Spleen (tissue), 11 donors: ENCODE measurements around the gene VSNL1. TPM values are rescaled to one million over a fixed set of nuclear protein-coding genes. Genes with fewer than 3 reads are reported as not detected.

Source experiments
- DNase-seq: peaks from one replicate; pipeline ENCODE4 v3.0.0-alpha.2; 2020
- H3K27ac ChIP-seq, 8 donors: fragments of 200-600 bp; sonication (generic) in 7 of 8; 1 replicate in 4 of 8; 2 replicates in 4 of 8; pipeline versions ENCODE4 v1.5.0 to v1.8.0; 2016 to 2021; ENCODE audit warnings: inconsistent platforms in 4 of 8, mild to moderate bottlenecking in 4 of 8, moderate library complexity in 1 of 8
- H3K27me3 ChIP-seq, 7 donors: fragments of 200-600 bp; sonication (generic) in 6 of 7; replicated peaks in 1 of 7; 1 replicate in 4 of 7; 2 replicates in 3 of 7; pipeline versions ENCODE4 v1.5.0 to v1.8.0; 2016 to 2021; ENCODE audit warnings: inconsistent platforms in 3 of 7, mild to moderate bottlenecking in 1 of 7
- H3K36me3 ChIP-seq, 6 donors: fragments of 200-600 bp; sonication (generic) in 5 of 6; 1 replicate in 4 of 6; 2 replicates in 2 of 6; pipeline versions ENCODE4 v1.5.0 to v1.8.0; 2016 to 2021; ENCODE audit warnings: inconsistent platforms in 2 of 6
- H3K4me1 ChIP-seq, 6 donors: fragments of 200-600 bp; sonication (generic) in 5 of 6; 1 replicate in 3 of 6; 2 replicates in 3 of 6; pipeline versions ENCODE4 v1.5.0 to v1.8.0; 2016 to 2021; ENCODE audit warnings: inconsistent platforms in 3 of 6
- H3K4me3 ChIP-seq, 8 donors: fragments of 200-600 bp; sonication (generic) in 7 of 8; 1 replicate in 4 of 8; 2 replicates in 4 of 8; pipeline versions ENCODE4 v1.5.0 to v1.8.0; 2016 to 2021; ENCODE audit warnings: inconsistent platforms in 4 of 8, mild to moderate bottlenecking in 4 of 8, moderate library complexity in 2 of 8
- H3K9me3 ChIP-seq, 8 donors: fragments of 200-600 bp; sonication (generic) in 7 of 8; 1 replicate in 4 of 8; 2 replicates in 4 of 8; pipeline versions ENCODE4 v1.5.0 to v1.8.0; 2016 to 2021; ENCODE audit warnings: inconsistent platforms in 4 of 8
- POLR2A ChIP-seq, 3 donors: fragments of 450-650 bp; IDR thresholded peaks; one replicate each; pipeline ENCODE4 v1.5.1; 2017; ENCODE audit warnings: antibody characterized with exemption in 3 of 3, mild to moderate bottlenecking in 1 of 3
- POLR2AphosphoS5 ChIP-seq, 3 donors: sonication (generic); formaldehyde crosslinking; IDR thresholded peaks; one replicate each; pipeline ENCODE4 v1.5.1; 2017; ENCODE audit warnings: antibody characterized with exemption in 3 of 3
- WGBS, 5 donors: extraction: QIAGEN DNeasy Blood & Tissue Kit in 3 of 5; methylation state at CpG; one replicate each; pipeline versions ENCODE4 v1.1.5 to v1.1.7; 2013 to 2018; 5-methylcytosine and 5-hydroxymethylcytosine counted together
- intact Hi-C: fragments of 100-400 bp; cut with DNase I; formaldehyde crosslinking; loops from one replicate; pipeline ENCODE4 v1.15.0; 2023; ENCODE audit warnings: low total_unique reads
- polyA plus RNA-seq, 3 donors: library from polyadenylated mRNA; stranded (reverse); fragments of 200-250 nt; gene quantifications; one replicate each; pipeline ENCODE4 v1.2.1, GENCODE V29; 2013
- total RNA-seq, 7 donors: library from RNA; depleted of rRNA in 3 of 7; stranded (reverse); fragments of >200 nt in 3 of 7; fragmentation: NEBNext Ultra II Directional in 4 of 7; extraction: Animal tissue kit (Norgen Biotek cat#: 25700) in 4 of 7; gene quantifications; one replicate each; pipeline versions ENCODE4 v1.1.0 to v1.2.1, GENCODE V29; 2016 to 2021
- TF ChIP-seq, protein P1 (sequence below), 11 experiments: fragments of 200-600 bp in 7 of 11; fragments of 450-650 bp in 4 of 11; sonication (generic) in 4 of 11; IDR thresholded peaks in 8 of 11; conservative IDR thresholded peaks in 3 of 11; 1 replicate in 7 of 11; 2 replicates in 4 of 11; pipeline versions ENCODE4 v1.4.0 to v1.8.0; 2016 to 2021; ENCODE audit warnings: antibody characterized with exemption in 11 of 11, inconsistent platforms in 4 of 11, mild to moderate bottlenecking in 1 of 11
- donor health status: healthy with polysubstance abuse.
- donor health status: DM: no; HTN: no; CAD: no; lungs with moderate emphysema.
- donor health status: DM: no; HTN: no; CAD: no.
- donor health status: Bipolar disorder and iron deficiency.
- donor health status: healthy.
- donor health status: DM: no; HTN: no; CAD: no.
- donor health status: DM: yes; HTN: yes; CAD: no.

The VSNL1 gene
- total and polyA plus RNA-seq, 10 donors = 0.06 to 0.16 TPM; not detected in 8

DNA sequence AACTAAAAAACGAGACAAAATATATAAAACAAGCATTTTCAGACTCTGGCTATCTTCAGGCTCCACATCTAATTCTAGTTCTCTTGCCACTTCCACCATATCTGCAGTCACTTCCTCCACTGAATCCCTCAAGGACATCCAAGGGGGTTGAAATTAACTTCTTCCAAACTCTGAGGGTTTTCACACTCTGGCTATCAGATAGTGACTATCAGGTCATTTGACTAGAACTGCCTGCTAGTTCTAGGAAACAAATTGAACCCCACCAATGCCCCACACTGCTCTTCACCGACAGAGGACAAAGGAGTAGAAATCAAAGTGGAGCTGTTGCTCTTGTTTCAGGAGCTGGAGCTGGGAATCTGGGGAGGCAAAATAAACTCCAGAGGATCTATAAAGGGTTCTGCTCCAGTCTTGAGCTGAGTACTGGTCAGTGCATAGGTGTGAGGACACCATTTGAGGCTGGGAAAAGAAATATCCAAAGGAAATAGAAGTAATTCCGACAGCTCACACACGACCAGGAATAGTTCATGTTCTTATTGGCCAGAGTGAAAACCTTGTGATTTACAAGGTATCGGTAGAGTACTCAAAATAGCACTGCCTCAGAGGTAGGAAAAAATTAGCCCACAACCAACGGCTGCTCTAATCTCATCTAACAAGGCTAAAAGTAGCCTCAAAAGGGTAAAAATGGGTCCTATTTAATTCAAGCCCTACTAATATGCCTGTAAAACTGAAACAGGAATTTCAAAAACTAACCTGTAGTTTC, 141.8 kb downstream of the VSNL1 start:
- Histone ChIP-seq H3K36me3 (peaks cover 0 to 98% (median 54%) of the 10 kb centered on the region in 6 donors), H3K9me3 (no peaks in the 10 kb centered on the region), H3K27me3 (no peaks in the 10 kb centered on the region), H3K27ac (no peak overlapping the region), H3K4me1 (no peaks in the 10 kb centered on the region), H3K4me3 (no peak overlapping the region)
- DNase-seq = no peak
- WGBS, 5 donors = 84 to 87% (median 85%) methylated on average over 6 of the region's 6 CpGs
- intact Hi-C loops = no loop called here
- no peak for TF ChIP-seq POLR2AphosphoS5 (IDR thresholded peaks at IDR 0.05)
- TF ChIP-seq, protein P1, sequence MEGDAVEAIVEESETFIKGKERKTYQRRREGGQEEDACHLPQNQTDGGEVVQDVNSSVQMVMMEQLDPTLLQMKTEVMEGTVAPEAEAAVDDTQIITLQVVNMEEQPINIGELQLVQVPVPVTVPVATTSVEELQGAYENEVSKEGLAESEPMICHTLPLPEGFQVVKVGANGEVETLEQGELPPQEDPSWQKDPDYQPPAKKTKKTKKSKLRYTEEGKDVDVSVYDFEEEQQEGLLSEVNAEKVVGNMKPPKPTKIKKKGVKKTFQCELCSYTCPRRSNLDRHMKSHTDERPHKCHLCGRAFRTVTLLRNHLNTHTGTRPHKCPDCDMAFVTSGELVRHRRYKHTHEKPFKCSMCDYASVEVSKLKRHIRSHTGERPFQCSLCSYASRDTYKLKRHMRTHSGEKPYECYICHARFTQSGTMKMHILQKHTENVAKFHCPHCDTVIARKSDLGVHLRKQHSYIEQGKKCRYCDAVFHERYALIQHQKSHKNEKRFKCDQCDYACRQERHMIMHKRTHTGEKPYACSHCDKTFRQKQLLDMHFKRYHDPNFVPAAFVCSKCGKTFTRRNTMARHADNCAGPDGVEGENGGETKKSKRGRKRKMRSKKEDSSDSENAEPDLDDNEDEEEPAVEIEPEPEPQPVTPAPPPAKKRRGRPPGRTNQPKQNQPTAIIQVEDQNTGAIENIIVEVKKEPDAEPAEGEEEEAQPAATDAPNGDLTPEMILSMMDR (IDR thresholded peaks at IDR 0.05 in 8 of 11, conservative IDR thresholded peaks at IDR 0.05 in 3 of 11) = no peak
- TF ChIP-seq POLR2A (IDR thresholded peaks at IDR 0.05) = no peak

GRCh38 chr2:17683981-17684380, 143.5 kb downstream of the VSNL1 start:
- Histone ChIP-seq H3K36me3 (peaks cover 0 to 98% (median 51%) of the 10 kb centered on the region in 6 donors), H3K4me3 (no peak overlapping the region), H3K4me1 (no peaks in the 10 kb centered on the region), H3K9me3 (no peaks in the 10 kb centered on the region), H3K27me3 (no peaks in the 10 kb centered on the region), H3K27ac (no peak overlapping the region)
- WGBS, 5 donors = 90 to 96% (median 95%) methylated on average over 2 of the region's 2 CpGs
- intact Hi-C loops = no loop called here
- TF ChIP-seq POLR2AphosphoS5 (IDR thresholded peaks at IDR 0.05) = no peak
- no peak for DNase-seq

DNA sequence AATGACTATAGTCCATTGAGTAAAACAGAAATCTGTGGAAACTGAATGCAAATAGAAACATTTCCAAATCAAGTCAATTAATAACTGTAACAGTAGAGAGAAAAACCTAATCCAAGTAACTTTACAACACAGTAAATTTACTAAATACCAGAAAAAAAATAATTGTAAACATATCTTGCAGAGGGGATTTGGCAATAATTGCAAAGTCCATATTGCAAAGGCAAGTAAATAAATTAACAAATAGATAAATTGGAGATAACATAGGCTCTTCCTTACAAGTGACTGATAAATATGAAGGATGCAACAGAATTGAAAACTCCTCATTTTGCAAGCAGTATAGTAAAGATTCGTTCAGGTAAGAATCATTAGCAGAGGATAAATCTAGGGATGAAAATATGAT, 148.1 kb downstream of the VSNL1 start:
- Histone ChIP-seq H3K4me1 (no peaks in the 10 kb centered on the region), H3K4me3 (no peak overlapping the region), H3K36me3 (peaks cover 3 to 85% (median 47%) of the 10 kb centered on the region in 6 donors), H3K27ac (no peak overlapping the region), H3K9me3 (peaks cover 0 to 6% (median 0%) of the 10 kb centered on the region in 8 donors), H3K27me3 (no peaks in the 10 kb centered on the region)
- TF ChIP-seq POLR2A (IDR thresholded peaks at IDR 0.05) (no peak), POLR2AphosphoS5 (IDR thresholded peaks at IDR 0.05) (no peak)
- TF ChIP-seq, protein P1 (IDR thresholded peaks at IDR 0.05 in 8 of 11, conservative IDR thresholded peaks at IDR 0.05 in 3 of 11) = no peak
- intact Hi-C loops = no loop called here
- WGBS, 5 donors = 80 to 96% (median 93%) methylated on average over 1 of the region's 1 CpG
- no peak for DNase-seq

- H3K27me3 ChIP-seq = no peaks in the 10 kb centered on the region
These were observed 148.5 kb downstream of the VSNL1 start for GRCh38 chr2:17689010-17689409.

More at GRCh38 chr2:17689010-17689409, 148.5 kb downstream of the VSNL1 start:
- WGBS, 5 donors = 93 to 97% (median 95%) methylated on average over 6 of the region's 6 CpGs
- intact Hi-C loops = no loop called here
- no peak for DNase-seq
- no peak overlapping the region for H3K4me3 ChIP-seq
- TF ChIP-seq, protein P1 (IDR thresholded peaks at IDR 0.05 in 8 of 11, conservative IDR thresholded peaks at IDR 0.05 in 3 of 11) = no peak
- TF ChIP-seq POLR2AphosphoS5 (IDR thresholded peaks at IDR 0.05) (no peak), POLR2A (IDR thresholded peaks at IDR 0.05) (no peak)
- H3K27ac ChIP-seq = no peak overlapping the region
- peaks cover 0 to 6% (median 0%) of the 10 kb centered on the region in 8 donors for H3K9me3 ChIP-seq
- H3K4me1 ChIP-seq = no peaks in the 10 kb centered on the region
- H3K36me3 ChIP-seq = peaks cover 3 to 85% (median 48%) of the 10 kb centered on the region in 6 donors
